MM.1S (cell line): Measurements from ENCODE around the gene STEAP1B.

ENCODE experiments used
- DNase-seq: peaks from one replicate; pipeline ENCODE4 v3.0.0-alpha.2; 2015
- H2AFZ ChIP-seq: fragments of 300-600 bp; sonication (generic); 2 replicates; pipeline ENCODE4 v1.6.0; 2016; ENCODE audit warnings: antibody characterized with exemption, low read length
- H3F3A ChIP-seq: fragments of 300-600 bp; sonication (generic); 2 replicates; pipeline ENCODE4 v1.6.1; 2016; ENCODE audit warnings: mild to moderate bottlenecking, antibody characterized with exemption, low read length, moderate library complexity, mixed read lengths; ENCODE audit not compliant: insufficient read depth
- H3K27ac ChIP-seq: fragments of 300-600 bp; sonication (generic); 2 replicates; pipeline ENCODE4 v1.5.1; 2016; ENCODE audit warnings: mild to moderate bottlenecking, low read length
- H3K27me3 ChIP-seq: fragments of 300-600 bp; sonication (generic); replicated peaks from 2 replicates; pipeline ENCODE4 v1.6.0; 2016; ENCODE audit warnings: low read length; ENCODE audit not compliant: insufficient read depth
- H3K36me3 ChIP-seq: fragments of 300-600 bp; sonication (generic); replicated peaks from 2 replicates; pipeline ENCODE4 v1.6.1; 2016; ENCODE audit warnings: mild to moderate bottlenecking, low read length, mixed read lengths; ENCODE audit not compliant: insufficient read depth
- H3K4me1 ChIP-seq: fragments of 300-600 bp; sonication (generic); 2 replicates; pipeline ENCODE4 v1.6.1; 2016; ENCODE audit warnings: low read length, mixed read lengths
- H3K4me2 ChIP-seq: fragments of 300-600 bp; sonication (generic); 2 replicates; pipeline ENCODE4 v1.6.0; 2016; ENCODE audit warnings: low read depth, low read length
- H3K4me3 ChIP-seq: fragments of 300-600 bp; sonication (generic); 2 replicates; pipeline ENCODE4 v1.5.1; 2016; ENCODE audit warnings: low read length, mixed read lengths
- H3K79me2 ChIP-seq: fragments of 300-600 bp; sonication (generic); 2 replicates; pipeline ENCODE4 v1.6.1; 2016; ENCODE audit warnings: mixed run types, low read length, mixed read lengths
- H3K9ac ChIP-seq: fragments of 300-600 bp; sonication (generic); 2 replicates; pipeline ENCODE4 v1.6.1; 2016; ENCODE audit warnings: low read length, mixed read lengths
- H3K9me2 ChIP-seq: fragments of 300-600 bp; sonication (generic); replicated peaks from 2 replicates; pipeline ENCODE4 v1.6.1; 2016; ENCODE audit warnings: mild to moderate bottlenecking, low read length, mixed read lengths; ENCODE audit not compliant: insufficient read depth
- H3K9me3 ChIP-seq: fragments of 300-600 bp; sonication (generic); replicated peaks from 2 replicates; pipeline ENCODE4 v1.6.1; 2016; ENCODE audit warnings: mild to moderate bottlenecking, low read length, mixed read lengths; ENCODE audit not compliant: insufficient read depth
- H4K20me1 ChIP-seq: fragments of 300-600 bp; sonication (generic); 2 replicates; pipeline ENCODE4 v1.6.1; 2016; ENCODE audit warnings: mild to moderate bottlenecking, low read length, moderate library complexity, mixed read lengths; ENCODE audit not compliant: insufficient read depth
- EZH2 ChIP-seq: fragments of 300-600 bp; sonication (generic); optimal IDR thresholded peaks from 2 replicates; pipeline ENCODE3; 2017; ENCODE audit warnings: low read depth, mild to moderate bottlenecking, antibody characterized with exemption, low read length, mixed read lengths
- EZH2phosphoT487 ChIP-seq: fragments of 300-600 bp; sonication (generic); IDR thresholded peaks from 2 replicates; pipeline ENCODE4 v1.6.1; 2018; ENCODE audit warnings: antibody characterized with exemption, low read length
- TF ChIP-seq, protein P1 (sequence below): fragments of 300-600 bp; sonication (generic); IDR thresholded peaks from 2 replicates; pipeline ENCODE4 v1.5.1; 2016; ENCODE audit warnings: antibody characterized with exemption, low read length, mixed read lengths

Gene STEAP1B

DNA sequence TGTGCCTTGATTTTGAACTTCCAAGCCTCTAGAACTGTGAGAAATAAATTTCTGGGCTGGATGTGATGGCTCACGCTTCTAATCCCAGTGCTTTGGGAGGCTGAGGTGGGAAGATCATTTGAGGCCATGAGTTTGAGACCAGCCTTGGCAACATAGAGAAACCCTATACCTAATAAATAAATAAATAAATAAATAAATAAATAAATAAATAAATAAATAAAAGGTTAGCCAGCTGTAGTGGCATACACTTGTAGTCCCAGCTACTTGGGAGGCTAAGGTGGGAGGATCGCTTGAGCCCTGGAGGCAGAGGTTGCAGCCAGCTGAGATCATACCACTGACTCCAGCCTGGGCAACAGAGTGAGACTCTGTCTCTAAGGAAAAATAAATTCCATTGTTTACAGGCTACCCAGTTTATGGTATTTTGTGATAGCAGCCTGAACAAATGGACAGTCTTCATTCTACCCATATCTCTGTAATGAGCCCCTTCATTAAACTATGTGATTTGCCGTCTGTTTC lies 67.7 kb downstream of the STEAP1B start:
- Histone ChIP-seq H3K27ac (no peak overlapping the region), H3K79me2 (no peaks in the 10 kb centered on the region), H3K9me3 (no peaks in the 10 kb centered on the region), H3K9ac (no peak overlapping the region), H3K4me1 (peaks cover 23% of the 10 kb centered on the region), H3K27me3 (no peaks in the 10 kb centered on the region), H3K9me2 (no peaks in the 10 kb centered on the region), H3K4me3 (no peak overlapping the region), H4K20me1 (no peaks in the 10 kb centered on the region), H2AFZ (no peak overlapping the region), H3K4me2 (no peak overlapping the region), H3K36me3 (no peaks in the 10 kb centered on the region), H3F3A (peaks cover 13% of the 10 kb centered on the region)
- DNase-seq, result no peak
- TF ChIP-seq EZH2phosphoT487 (no peak), EZH2 (no peak)
- TF ChIP-seq, protein P1, sequence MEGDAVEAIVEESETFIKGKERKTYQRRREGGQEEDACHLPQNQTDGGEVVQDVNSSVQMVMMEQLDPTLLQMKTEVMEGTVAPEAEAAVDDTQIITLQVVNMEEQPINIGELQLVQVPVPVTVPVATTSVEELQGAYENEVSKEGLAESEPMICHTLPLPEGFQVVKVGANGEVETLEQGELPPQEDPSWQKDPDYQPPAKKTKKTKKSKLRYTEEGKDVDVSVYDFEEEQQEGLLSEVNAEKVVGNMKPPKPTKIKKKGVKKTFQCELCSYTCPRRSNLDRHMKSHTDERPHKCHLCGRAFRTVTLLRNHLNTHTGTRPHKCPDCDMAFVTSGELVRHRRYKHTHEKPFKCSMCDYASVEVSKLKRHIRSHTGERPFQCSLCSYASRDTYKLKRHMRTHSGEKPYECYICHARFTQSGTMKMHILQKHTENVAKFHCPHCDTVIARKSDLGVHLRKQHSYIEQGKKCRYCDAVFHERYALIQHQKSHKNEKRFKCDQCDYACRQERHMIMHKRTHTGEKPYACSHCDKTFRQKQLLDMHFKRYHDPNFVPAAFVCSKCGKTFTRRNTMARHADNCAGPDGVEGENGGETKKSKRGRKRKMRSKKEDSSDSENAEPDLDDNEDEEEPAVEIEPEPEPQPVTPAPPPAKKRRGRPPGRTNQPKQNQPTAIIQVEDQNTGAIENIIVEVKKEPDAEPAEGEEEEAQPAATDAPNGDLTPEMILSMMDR, result no peak

DNA sequence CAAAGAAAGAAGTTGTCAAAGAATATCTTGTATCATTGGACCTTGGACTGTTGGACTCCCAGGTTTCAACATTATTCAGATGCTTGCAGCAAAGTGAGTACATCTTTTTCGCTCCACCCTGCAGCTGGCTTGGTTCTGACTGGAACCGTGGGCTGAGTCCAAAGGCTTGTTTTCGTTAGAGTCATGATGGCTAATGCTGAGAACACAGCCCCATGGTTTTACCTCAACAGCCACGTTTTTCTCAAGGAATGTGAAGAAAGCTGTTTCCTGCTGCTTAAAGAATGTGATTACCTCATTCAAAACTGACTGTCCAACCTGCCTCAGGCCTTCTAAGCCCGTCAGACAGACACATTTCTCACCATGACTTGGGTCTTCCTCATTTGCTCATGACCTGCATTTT lies 69.5 kb downstream of the STEAP1B start:
- Histone ChIP-seq H3K27me3 (no peaks in the 10 kb centered on the region), H3K79me2 (no peaks in the 10 kb centered on the region), H3K4me3 (no peak overlapping the region), H3K4me1 (peaks cover 14% of the 10 kb centered on the region), H3K36me3 (no peaks in the 10 kb centered on the region), H2AFZ (no peak overlapping the region), H3K27ac (no peak overlapping the region), H3K9me2 (no peaks in the 10 kb centered on the region), H3K9ac (no peak overlapping the region), H3F3A (peaks cover 5% of the 10 kb centered on the region), H3K9me3 (no peaks in the 10 kb centered on the region), H4K20me1 (no peaks in the 10 kb centered on the region), H3K4me2 (no peak overlapping the region)
- TF ChIP-seq EZH2phosphoT487 (no peak), EZH2 (no peak)
- TF ChIP-seq, protein P1, result no peak
- no peak for DNase-seq

DNA sequence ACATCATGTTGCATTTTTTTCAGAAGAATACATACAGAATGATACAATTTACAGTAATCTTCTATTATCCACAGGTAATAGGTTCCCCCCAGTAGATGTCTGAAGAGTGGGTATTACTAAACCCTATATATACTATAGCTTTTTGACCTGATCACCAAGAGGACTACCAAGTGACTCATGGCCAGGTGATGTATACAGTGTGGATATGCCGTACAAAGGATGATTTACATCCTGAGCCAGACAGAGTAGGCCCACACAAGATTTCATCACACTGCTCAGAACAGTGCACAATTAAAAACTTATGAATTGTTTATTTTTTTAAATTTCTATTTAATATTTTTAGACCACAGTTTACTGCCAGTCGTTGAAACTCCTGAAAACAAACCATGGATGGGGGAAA lies 70.6 kb downstream of the STEAP1B start:
- Histone ChIP-seq H3K9me2 (no peaks in the 10 kb centered on the region), H3K79me2 (no peaks in the 10 kb centered on the region), H2AFZ (no peak overlapping the region), H3K27ac (no peak overlapping the region), H3K4me2 (no peak overlapping the region), H3K27me3 (no peaks in the 10 kb centered on the region), H3F3A (no peaks in the 10 kb centered on the region), H3K9me3 (no peaks in the 10 kb centered on the region), H3K4me1 (peaks cover 10% of the 10 kb centered on the region), H3K4me3 (no peak overlapping the region), H3K9ac (no peak overlapping the region), H4K20me1 (no peaks in the 10 kb centered on the region), H3K36me3 (no peaks in the 10 kb centered on the region)
- TF ChIP-seq EZH2phosphoT487 (no peak), EZH2 (no peak)
- TF ChIP-seq, protein P1, result no peak
- DNase-seq, result no peak
